HepG2 (cell line): ENCODE data around the gene SPAG7. TPM values are rescaled to one million over a fixed set of nuclear protein-coding genes. Genes with fewer than 3 reads are reported as not detected.

ENCODE experiments used
- ATF7 ChIP-seq, 2 experiments: fragments of 450-650 bp in 1 of 2; sonication (generic) in 1 of 2; formaldehyde crosslinking in 1 of 2; IDR thresholded peaks; 2 replicates each; pipeline versions ENCODE4 v1.4.0 to v1.6.1; 2016 to 2020; ENCODE audit warnings: antibody characterized with exemption in 1 of 2, mild to moderate bottlenecking in 1 of 2, missing genetic modification reagents in 1 of 2
- GABPA ChIP-seq, 2 experiments: IDR thresholded peaks; 2 replicates each; pipeline ENCODE4 v1.6.1; 2011 to 2016; ENCODE audit warnings: low read depth in 2 of 2, low read length in 1 of 2, missing biosample characterization in 1 of 2, missing genetic modification characterization in 1 of 2
- KDM5A ChIP-seq: fragments of 200-600 bp; sonication (generic); IDR thresholded peaks from 2 replicates; pipeline ENCODE4 v1.7.0; 2018; ENCODE audit warnings: antibody characterized with exemption, mild to moderate bottlenecking, low read length, borderline replicate concordance
- MEIS2 ChIP-seq: sonication (generic); formaldehyde crosslinking; IDR thresholded peaks from 2 replicates; pipeline ENCODE4 v1.9.0; 2021; ENCODE audit warnings: mild to moderate bottlenecking, missing genetic modification reagents
- RAD21 ChIP-seq: fragments of 450-650 bp; formaldehyde crosslinking; IDR thresholded peaks from 2 replicates; pipeline ENCODE4 v1.5.0; 2020; ENCODE audit warnings: mild to moderate bottlenecking
- SNAPC2 ChIP-seq: sonication (generic); formaldehyde crosslinking; IDR thresholded peaks from 2 replicates; pipeline ENCODE4 v1.8.1; 2022; ENCODE audit warnings: mild to moderate bottlenecking, missing genetic modification reagents
- ZNF17 ChIP-seq: sonication (generic); formaldehyde crosslinking; IDR thresholded peaks from 2 replicates; pipeline ENCODE4 v1.5.0; 2020; ENCODE audit warnings: mild to moderate bottlenecking, missing genetic modification reagents
- ZNF354B ChIP-seq: sonication (generic); formaldehyde crosslinking; IDR thresholded peaks from 2 replicates; pipeline ENCODE4 v1.8.0; 2022; ENCODE audit warnings: mild to moderate bottlenecking, missing genetic modification reagents
- ZNF616 ChIP-seq: sonication (generic); formaldehyde crosslinking; IDR thresholded peaks from 2 replicates; pipeline ENCODE4 v1.5.0; 2020; ENCODE audit warnings: low read depth, mild to moderate bottlenecking, missing genetic modification reagents
- ZNF816 ChIP-seq: sonication (generic); formaldehyde crosslinking; IDR thresholded peaks from 2 replicates; pipeline ENCODE4 v1.8.0; 2022; ENCODE audit warnings: missing genetic modification reagents, mild to moderate bottlenecking, borderline replicate concordance
- ZSCAN30 ChIP-seq: sonication (generic); formaldehyde crosslinking; IDR thresholded peaks from 2 replicates; pipeline ENCODE4 v1.5.0; 2020; ENCODE audit warnings: mild to moderate bottlenecking, missing genetic modification reagents
- polyA plus RNA-seq, 8 experiments: library from polyadenylated mRNA; depleted of rRNA in 3 of 8; stranded (reverse) in 7 of 8; unstranded in 1 of 8; fragments of >200 nt; fragmentation: Illumina TruSeq in 4 of 8; extraction: Trizol in 4 of 8; gene quantifications; 2 replicates each; pipeline versions ENCODE4 v1.2.1 to v1.2.3, GENCODE V29; 2011 to 2016; ENCODE audit warnings: low read depth in 4 of 8, missing spikeins in 1 of 8, mixed read lengths in 1 of 8; ENCODE audit not compliant: insufficient read depth in 1 of 8
- total RNA-seq, 5 experiments: library from RNA; depleted of rRNA; stranded (reverse); fragments of >200 nt; fragmentation: Illumina TruSeq; extraction: Trizol; gene quantifications; 2 replicates each; pipeline ENCODE4 v1.2.3, GENCODE V29; 2016; ENCODE audit warnings: low read depth in 1 of 5
- TF ChIP-seq, protein P1 (sequence below): sonication (generic); formaldehyde crosslinking; IDR thresholded peaks from 2 replicates; pipeline ENCODE4 v1.4.0; 2020; ENCODE audit warnings: missing genetic modification reagents, borderline replicate concordance
- TF ChIP-seq, protein P2 (sequence below): IDR thresholded peaks from 2 replicates; pipeline ENCODE4 v1.6.1; 2016; ENCODE audit warnings: missing compliant biosample characterization, missing genetic modification reagents, borderline replicate concordance
- TF ChIP-seq, protein P3 (sequence below): sonication (generic); formaldehyde crosslinking; IDR thresholded peaks from 2 replicates; pipeline ENCODE4 v1.5.0; 2020; ENCODE audit warnings: missing genetic modification reagents, mild to moderate bottlenecking, borderline replicate concordance
- TF ChIP-seq, protein P4 (sequence below): sonication (generic); formaldehyde crosslinking; IDR thresholded peaks from 2 replicates; pipeline ENCODE4 v1.5.1; 2020; ENCODE audit warnings: missing genetic modification reagents, mild to moderate bottlenecking, borderline replicate concordance
- TF ChIP-seq, protein P5 (sequence below): sonication (generic); formaldehyde crosslinking; IDR thresholded peaks from 2 replicates; pipeline ENCODE4 v1.8.1; 2023; ENCODE audit warnings: missing genetic modification reagents, mild to moderate bottlenecking, borderline replicate concordance
- TF ChIP-seq, protein P6 (sequence below): sonication (generic); formaldehyde crosslinking; IDR thresholded peaks from 2 replicates; pipeline ENCODE4 v1.5.1; 2020; ENCODE audit warnings: missing genetic modification reagents, mild to moderate bottlenecking, borderline replicate concordance
- TF ChIP-seq, protein P7 (sequence below): IDR thresholded peaks from 2 replicates; pipeline ENCODE4 v1.6.1; 2016; ENCODE audit warnings: missing biosample characterization, missing genetic modification reagents, low read depth

Gene SPAG7
- total and polyA plus RNA-seq, 2 of the 13 experiments (the other 11 are each of a cell fraction or from before 2014, with no cell fraction given), result 51.0 to 59.0 TPM

DNA sequence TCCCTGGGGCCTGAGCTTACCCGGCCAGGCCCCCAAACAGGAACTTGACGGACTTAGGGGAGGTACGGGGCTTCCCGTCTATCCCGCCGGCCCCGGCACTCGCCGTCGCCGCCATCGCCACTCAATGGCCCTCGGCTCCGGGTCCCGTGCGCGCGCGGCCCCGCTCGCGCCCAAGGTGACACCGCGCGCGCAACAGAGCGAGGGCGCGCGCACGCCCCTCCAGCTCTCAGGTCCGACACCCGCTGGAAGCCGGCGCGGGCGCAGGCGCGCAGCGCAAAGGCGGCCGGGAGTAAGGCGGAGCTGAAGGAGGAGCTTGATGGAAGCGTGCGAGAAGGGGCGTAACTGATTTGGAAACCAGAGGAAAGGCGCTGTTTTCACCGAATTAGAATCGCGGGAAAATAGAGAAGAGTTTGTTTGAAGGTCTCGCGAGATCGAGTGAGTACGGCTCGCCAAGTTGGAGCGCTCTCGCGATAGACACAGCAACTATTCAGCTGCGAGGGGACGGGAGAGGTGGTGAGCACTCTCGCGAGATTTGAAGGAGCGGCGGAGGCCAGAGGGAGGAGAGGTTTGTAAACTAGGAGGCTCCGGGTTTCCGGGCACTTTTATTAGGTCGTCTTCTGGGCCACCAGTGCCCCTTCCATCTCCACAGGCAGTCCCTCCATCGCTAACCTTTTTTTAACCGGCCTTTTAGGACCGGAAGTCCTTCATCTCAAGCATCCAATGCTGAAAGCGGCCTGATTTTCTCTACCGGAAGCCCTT is 27.6 kb downstream of the SPAG7 start, which contains the start of the genes RNF167 and SLC25A11 (continued):
- TF ChIP-seq, protein P1, sequence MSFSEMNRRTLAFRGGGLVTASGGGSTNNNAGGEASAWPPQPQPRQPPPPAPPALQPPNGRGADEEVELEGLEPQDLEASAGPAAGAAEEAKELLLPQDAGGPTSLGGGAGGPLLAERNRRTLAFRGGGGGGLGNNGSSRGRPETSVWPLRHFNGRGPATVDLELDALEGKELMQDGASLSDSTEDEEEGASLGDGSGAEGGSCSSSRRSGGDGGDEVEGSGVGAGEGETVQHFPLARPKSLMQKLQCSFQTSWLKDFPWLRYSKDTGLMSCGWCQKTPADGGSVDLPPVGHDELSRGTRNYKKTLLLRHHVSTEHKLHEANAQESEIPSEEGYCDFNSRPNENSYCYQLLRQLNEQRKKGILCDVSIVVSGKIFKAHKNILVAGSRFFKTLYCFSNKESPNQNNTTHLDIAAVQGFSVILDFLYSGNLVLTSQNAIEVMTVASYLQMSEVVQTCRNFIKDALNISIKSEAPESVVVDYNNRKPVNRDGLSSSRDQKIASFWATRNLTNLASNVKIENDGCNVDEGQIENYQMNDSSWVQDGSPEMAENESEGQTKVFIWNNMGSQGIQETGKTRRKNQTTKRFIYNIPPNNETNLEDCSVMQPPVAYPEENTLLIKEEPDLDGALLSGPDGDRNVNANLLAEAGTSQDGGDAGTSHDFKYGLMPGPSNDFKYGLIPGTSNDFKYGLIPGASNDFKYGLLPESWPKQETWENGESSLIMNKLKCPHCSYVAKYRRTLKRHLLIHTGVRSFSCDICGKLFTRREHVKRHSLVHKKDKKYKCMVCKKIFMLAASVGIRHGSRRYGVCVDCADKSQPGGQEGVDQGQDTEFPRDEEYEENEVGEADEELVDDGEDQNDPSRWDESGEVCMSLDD, result 0 out of 2 replicates have a peak, but pooled peaks have one; percentile 41
- TF ChIP-seq SNAPC2 (no peak), ATF7 (IDR thresholded peaks at IDR 0.05) (no peak), ATF7 (CRISPR knock-in tag; IDR thresholded peaks at IDR 0.05) (no peak), GABPA (IDR thresholded peaks at IDR 0.05; ENCODE audit: low read depth, low read length) (no peak), GABPA (CRISPR knock-in tag; IDR thresholded peaks at IDR 0.05; ENCODE audit: low read depth) (no peak; the same call in none of the 2 replicates), ZNF616 (CRISPR knock-in tag) (no peak), RAD21 (CRISPR knock-in tag) (peak; percentile 57), MEIS2 (CRISPR knock-in tag) (no peak), ZNF17 (CRISPR knock-in tag) (no peak), ZSCAN30 (CRISPR knock-in tag) (no peak), KDM5A (peak; percentile 94), ZNF354B (no peak), ZNF816 (CRISPR knock-in tag) (no peak)
- TF ChIP-seq, protein P2, sequence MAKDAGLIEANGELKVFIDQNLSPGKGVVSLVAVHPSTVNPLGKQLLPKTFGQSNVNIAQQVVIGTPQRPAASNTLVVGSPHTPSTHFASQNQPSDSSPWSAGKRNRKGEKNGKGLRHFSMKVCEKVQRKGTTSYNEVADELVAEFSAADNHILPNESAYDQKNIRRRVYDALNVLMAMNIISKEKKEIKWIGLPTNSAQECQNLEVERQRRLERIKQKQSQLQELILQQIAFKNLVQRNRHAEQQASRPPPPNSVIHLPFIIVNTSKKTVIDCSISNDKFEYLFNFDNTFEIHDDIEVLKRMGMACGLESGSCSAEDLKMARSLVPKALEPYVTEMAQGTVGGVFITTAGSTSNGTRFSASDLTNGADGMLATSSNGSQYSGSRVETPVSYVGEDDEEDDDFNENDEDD, result no peak; the same call in 1 of the 2 replicates
- TF ChIP-seq, protein P3, sequence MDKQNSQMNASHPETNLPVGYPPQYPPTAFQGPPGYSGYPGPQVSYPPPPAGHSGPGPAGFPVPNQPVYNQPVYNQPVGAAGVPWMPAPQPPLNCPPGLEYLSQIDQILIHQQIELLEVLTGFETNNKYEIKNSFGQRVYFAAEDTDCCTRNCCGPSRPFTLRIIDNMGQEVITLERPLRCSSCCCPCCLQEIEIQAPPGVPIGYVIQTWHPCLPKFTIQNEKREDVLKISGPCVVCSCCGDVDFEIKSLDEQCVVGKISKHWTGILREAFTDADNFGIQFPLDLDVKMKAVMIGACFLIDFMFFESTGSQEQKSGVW (CRISPR knock-in tag), result no peak
- TF ChIP-seq, protein P4, sequence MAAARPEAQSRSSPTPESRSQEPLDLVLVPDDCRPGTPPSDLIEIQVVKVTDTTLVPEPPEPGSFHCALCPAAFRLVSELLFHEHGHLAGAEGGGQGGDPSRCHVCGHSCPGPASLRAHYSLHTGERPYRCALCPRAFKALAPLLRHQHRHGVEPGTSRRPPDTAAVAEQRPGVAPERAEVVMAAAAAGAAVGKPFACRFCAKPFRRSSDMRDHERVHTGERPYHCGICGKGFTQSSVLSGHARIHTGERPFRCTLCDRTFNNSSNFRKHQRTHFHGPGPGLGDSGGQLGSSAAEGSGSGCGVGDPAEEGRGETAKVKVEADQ (CRISPR knock-in tag), result no peak; the same call in 1 of the 2 replicates
- TF ChIP-seq, protein P5, sequence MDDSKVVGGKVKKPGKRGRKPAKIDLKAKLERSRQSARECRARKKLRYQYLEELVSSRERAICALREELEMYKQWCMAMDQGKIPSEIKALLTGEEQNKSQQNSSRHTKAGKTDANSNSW (CRISPR knock-in tag), result no peak
- TF ChIP-seq, protein P6, sequence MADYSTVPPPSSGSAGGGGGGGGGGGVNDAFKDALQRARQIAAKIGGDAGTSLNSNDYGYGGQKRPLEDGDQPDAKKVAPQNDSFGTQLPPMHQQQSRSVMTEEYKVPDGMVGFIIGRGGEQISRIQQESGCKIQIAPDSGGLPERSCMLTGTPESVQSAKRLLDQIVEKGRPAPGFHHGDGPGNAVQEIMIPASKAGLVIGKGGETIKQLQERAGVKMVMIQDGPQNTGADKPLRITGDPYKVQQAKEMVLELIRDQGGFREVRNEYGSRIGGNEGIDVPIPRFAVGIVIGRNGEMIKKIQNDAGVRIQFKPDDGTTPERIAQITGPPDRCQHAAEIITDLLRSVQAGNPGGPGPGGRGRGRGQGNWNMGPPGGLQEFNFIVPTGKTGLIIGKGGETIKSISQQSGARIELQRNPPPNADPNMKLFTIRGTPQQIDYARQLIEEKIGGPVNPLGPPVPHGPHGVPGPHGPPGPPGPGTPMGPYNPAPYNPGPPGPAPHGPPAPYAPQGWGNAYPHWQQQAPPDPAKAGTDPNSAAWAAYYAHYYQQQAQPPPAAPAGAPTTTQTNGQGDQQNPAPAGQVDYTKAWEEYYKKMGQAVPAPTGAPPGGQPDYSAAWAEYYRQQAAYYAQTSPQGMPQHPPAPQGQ, result no peak
- TF ChIP-seq, protein P7, sequence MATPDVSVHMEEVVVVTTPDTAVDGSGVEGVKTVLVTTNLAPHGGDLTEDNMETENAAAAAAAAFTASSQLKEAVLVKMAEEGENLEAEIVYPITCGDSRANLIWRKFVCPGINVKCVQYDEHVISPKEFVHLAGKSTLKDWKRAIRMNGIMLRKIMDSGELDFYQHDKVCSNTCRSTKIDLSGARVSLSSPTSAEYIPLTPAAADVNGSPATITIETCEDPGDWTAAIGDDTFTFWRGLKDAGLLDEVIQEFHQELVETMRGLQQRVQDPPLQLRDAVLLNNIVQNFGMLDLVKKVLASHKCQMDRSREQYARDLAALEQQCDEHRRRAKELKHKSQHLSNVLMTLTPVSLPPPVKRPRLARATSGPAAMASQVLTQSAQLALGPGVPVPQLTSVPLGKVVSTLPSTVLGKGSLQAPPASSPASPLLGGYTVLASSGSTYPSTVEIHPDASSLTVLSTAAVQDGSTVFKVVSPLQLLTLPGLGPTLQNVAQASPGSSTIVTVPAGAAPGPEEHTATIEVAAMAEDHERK (CRISPR knock-in tag), result peak; percentile 85
